Coronary artery (tissue), 2 donors: ENCODE measurements around the gene ANKRD6.

Experiments used
- DNase-seq: peaks from one replicate; pipeline ENCODE4 v3.0.0-alpha.2; 2017; ENCODE audit warnings: low spot score
- H3K27ac ChIP-seq, 2 donors: fragments of 200-600 bp; sonication (generic); one replicate each; pipeline ENCODE4 v1.5.1; 2016 to 2019
- H3K4me3 ChIP-seq: fragments of 200-600 bp; sonication (generic); 2 replicates; pipeline ENCODE4 v1.5.1; 2016; ENCODE audit warnings: mild to moderate bottlenecking, moderate library complexity
- CTCF ChIP-seq: fragments of 200-600 bp; sonication (generic); IDR thresholded peaks from one replicate; pipeline ENCODE4 v1.5.1; 2019; ENCODE audit warnings: antibody characterized with exemption

ANKRD6 gene

GRCh38 chr6:89555031-89555430 is 122.1 kb downstream of the ANKRD6 start:
- DNase-seq, result no peak
- TF ChIP-seq CTCF, result no peak
- no peak overlapping the region for H3K4me3 ChIP-seq
- no peak overlapping the region for H3K27ac ChIP-seq

- no peak overlapping the region for H3K27ac ChIP-seq
- DNase-seq, result no peak
- no peak overlapping the region for H3K4me3 ChIP-seq
- no peak for TF ChIP-seq CTCF
These were observed 122.9 kb downstream of the ANKRD6 start for GRCh38 chr6:89555806-89556205.

GRCh38 chr6:89559487-89559886 is 126.5 kb downstream of the ANKRD6 start:
- H3K4me3 ChIP-seq, result no peak overlapping the region
- TF ChIP-seq CTCF, result no peak
- DNase-seq, result no peak
- no peak overlapping the region for H3K27ac ChIP-seq

- H3K4me3 ChIP-seq, result peak overlapping the region; percentile 66
- TF ChIP-seq CTCF, result no peak
- no peak for DNase-seq
These were observed 129.4 kb downstream of the ANKRD6 start for GRCh38 chr6:89562093-89562973.

GRCh38 chr6:89563866-89564265 is 130.9 kb downstream of the ANKRD6 start:
- no peak for DNase-seq
- Histone ChIP-seq H3K27ac (peak overlapping the region; percentile 70 to 88), H3K4me3 (peak overlapping the region; percentile 66)
- TF ChIP-seq CTCF, result no peak

More at GRCh38 chr6:89562093-89562973, 129.4 kb downstream of the ANKRD6 start:
- H3K27ac ChIP-seq, result peak overlapping the region; percentile 28 to 88

- Histone ChIP-seq H3K4me3 (peak overlapping the region; percentile 55), H3K27ac (peak overlapping the region; percentile 70 to 88)
- DNase-seq, result no peak
- TF ChIP-seq CTCF, result no peak
These were observed 131.9 kb downstream of the ANKRD6 start for GRCh38 chr6:89564752-89565427.
